ENCODE measurements around the gene TRDMT1.

GRCh38 chr10:17226891-17227303 lies 25.4 kb upstream of the TRDMT1 start:
- TF ChIP-seq, protein P1, sequence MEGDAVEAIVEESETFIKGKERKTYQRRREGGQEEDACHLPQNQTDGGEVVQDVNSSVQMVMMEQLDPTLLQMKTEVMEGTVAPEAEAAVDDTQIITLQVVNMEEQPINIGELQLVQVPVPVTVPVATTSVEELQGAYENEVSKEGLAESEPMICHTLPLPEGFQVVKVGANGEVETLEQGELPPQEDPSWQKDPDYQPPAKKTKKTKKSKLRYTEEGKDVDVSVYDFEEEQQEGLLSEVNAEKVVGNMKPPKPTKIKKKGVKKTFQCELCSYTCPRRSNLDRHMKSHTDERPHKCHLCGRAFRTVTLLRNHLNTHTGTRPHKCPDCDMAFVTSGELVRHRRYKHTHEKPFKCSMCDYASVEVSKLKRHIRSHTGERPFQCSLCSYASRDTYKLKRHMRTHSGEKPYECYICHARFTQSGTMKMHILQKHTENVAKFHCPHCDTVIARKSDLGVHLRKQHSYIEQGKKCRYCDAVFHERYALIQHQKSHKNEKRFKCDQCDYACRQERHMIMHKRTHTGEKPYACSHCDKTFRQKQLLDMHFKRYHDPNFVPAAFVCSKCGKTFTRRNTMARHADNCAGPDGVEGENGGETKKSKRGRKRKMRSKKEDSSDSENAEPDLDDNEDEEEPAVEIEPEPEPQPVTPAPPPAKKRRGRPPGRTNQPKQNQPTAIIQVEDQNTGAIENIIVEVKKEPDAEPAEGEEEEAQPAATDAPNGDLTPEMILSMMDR (conservative IDR thresholded peaks at IDR 0.05) = no peak
- no peak for TF ChIP-seq EZH2 (IDR thresholded peaks at IDR 0.05; ENCODE audit: low read depth)
